ENCODE data around the gene ARMH3. TPM values are rescaled to one million over a fixed set of nuclear protein-coding genes. Genes with fewer than 3 reads are reported as not detected.

Gene ARMH3
- total RNA-seq, 1 donor from 2014 or later = 18.1 TPM

- Mint-ChIP-seq H3K36me3 (ENCODE audit: low read depth) (peaks cover 3% of the 10 kb centered on the region), H3K9me3 (ENCODE audit: low read depth) (no peaks in the 10 kb centered on the region), H3K4me3 (ENCODE audit: unreplicated experiment) (peak overlapping the region; percentile 97), H3K27me3 (ENCODE audit: low read depth) (no peaks in the 10 kb centered on the region), H3K27ac (ENCODE audit: unreplicated experiment) (peak overlapping the region; percentile 100), H3K4me1 (ENCODE audit: low read depth) (peaks cover 33% of the 10 kb centered on the region)
- TF ChIP-seq, protein P1, sequence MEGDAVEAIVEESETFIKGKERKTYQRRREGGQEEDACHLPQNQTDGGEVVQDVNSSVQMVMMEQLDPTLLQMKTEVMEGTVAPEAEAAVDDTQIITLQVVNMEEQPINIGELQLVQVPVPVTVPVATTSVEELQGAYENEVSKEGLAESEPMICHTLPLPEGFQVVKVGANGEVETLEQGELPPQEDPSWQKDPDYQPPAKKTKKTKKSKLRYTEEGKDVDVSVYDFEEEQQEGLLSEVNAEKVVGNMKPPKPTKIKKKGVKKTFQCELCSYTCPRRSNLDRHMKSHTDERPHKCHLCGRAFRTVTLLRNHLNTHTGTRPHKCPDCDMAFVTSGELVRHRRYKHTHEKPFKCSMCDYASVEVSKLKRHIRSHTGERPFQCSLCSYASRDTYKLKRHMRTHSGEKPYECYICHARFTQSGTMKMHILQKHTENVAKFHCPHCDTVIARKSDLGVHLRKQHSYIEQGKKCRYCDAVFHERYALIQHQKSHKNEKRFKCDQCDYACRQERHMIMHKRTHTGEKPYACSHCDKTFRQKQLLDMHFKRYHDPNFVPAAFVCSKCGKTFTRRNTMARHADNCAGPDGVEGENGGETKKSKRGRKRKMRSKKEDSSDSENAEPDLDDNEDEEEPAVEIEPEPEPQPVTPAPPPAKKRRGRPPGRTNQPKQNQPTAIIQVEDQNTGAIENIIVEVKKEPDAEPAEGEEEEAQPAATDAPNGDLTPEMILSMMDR (IDR thresholded peaks at IDR 0.05) = no peak
- no peak for DNase-seq (ENCODE audit: low spot score)
Measured at GRCh38 chr10:101818872-101819633, 236.9 kb downstream of the ARMH3 start.

- Mint-ChIP-seq H3K4me3 (ENCODE audit: unreplicated experiment) (peak within 1 kb of the TSS; percentile 97), H3K4me1 (ENCODE audit: low read depth) (peaks cover 40% of the 10 kb centered on the region), H3K27ac (ENCODE audit: unreplicated experiment) (peak within 1 kb of the TSS; percentile 100), H3K36me3 (ENCODE audit: low read depth) (peaks cover 3% of the 10 kb centered on the region), H3K9me3 (ENCODE audit: low read depth) (no peaks in the 10 kb centered on the region), H3K27me3 (ENCODE audit: low read depth) (no peaks in the 10 kb centered on the region)
- TF ChIP-seq, protein P1 (IDR thresholded peaks at IDR 0.05) = no peak
- peak; percentile 100 for DNase-seq (ENCODE audit: low spot score)
Measured at GRCh38 chr10:101818119-101818871, 237.7 kb downstream of the ARMH3 start, which contains the start of gene OGA. Gene OGA, minus strand, starts transcription at chr10:101818444. Its CDS starts 422 bp downstream, at chr10:101818022.

- Mint-ChIP-seq H3K4me3 (ENCODE audit: unreplicated experiment) (peak overlapping the region; percentile 97), H3K4me1 (ENCODE audit: low read depth) (peaks cover 48% of the 10 kb centered on the region), H3K9me3 (ENCODE audit: low read depth) (no peaks in the 10 kb centered on the region), H3K36me3 (ENCODE audit: low read depth) (peaks cover 3% of the 10 kb centered on the region), H3K27ac (ENCODE audit: unreplicated experiment) (peak overlapping the region; percentile 100), H3K27me3 (ENCODE audit: low read depth) (no peaks in the 10 kb centered on the region)
- TF ChIP-seq, protein P1 (IDR thresholded peaks at IDR 0.05) = no peak
- DNase-seq (ENCODE audit: low spot score) = peak; percentile 93
Measured at GRCh38 chr10:101817337-101818118, 238.4 kb downstream of the ARMH3 start.

GRCh38 chr10:101816913-101817336 is 239.0 kb downstream of the ARMH3 start:
- TF ChIP-seq, protein P1 (IDR thresholded peaks at IDR 0.05) = no peak
- no peaks in the 10 kb centered on the region for H3K9me3 Mint-ChIP-seq (ENCODE audit: low read depth)
- H3K27ac Mint-ChIP-seq (ENCODE audit: unreplicated experiment) = peak overlapping the region; percentile 100
- peaks cover 2% of the 10 kb centered on the region for H3K36me3 Mint-ChIP-seq (ENCODE audit: low read depth)
- H3K4me3 Mint-ChIP-seq (ENCODE audit: unreplicated experiment) = peak overlapping the region; percentile 97
- H3K4me1 Mint-ChIP-seq (ENCODE audit: low read depth) = peaks cover 49% of the 10 kb centered on the region
- no peak for DNase-seq (ENCODE audit: low spot score)
- H3K27me3 Mint-ChIP-seq (ENCODE audit: low read depth) = no peaks in the 10 kb centered on the region

DNA sequence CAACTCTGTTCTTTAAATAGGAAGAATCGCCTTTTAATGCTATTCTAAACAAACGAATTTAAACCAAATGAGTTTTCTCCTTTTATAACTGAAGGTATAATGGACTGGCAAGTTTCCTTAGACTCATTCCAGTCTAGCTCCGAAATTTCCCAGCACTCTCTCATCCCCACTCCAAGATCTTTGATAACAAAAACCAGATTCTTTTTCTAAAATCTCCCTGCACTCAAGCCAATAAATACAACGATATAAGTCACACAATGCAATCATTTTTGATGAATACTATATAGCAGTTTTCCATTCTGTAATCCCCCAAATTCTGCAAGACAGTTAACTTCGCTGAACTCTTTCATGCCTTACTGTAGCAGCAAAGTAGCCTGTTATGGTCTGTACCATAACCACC is 239.6 kb downstream of the ARMH3 start:
- H3K4me1 Mint-ChIP-seq (ENCODE audit: low read depth) = peaks cover 52% of the 10 kb centered on the region
- no peaks in the 10 kb centered on the region for H3K27me3 Mint-ChIP-seq (ENCODE audit: low read depth)
- H3K4me3 Mint-ChIP-seq (ENCODE audit: unreplicated experiment) = peak overlapping the region; percentile 97
- H3K27ac Mint-ChIP-seq (ENCODE audit: unreplicated experiment) = peak overlapping the region; percentile 100
- H3K36me3 Mint-ChIP-seq (ENCODE audit: low read depth) = no peaks in the 10 kb centered on the region
- TF ChIP-seq, protein P1 (IDR thresholded peaks at IDR 0.05) = no peak
- no peak for DNase-seq (ENCODE audit: low spot score)
- no peaks in the 10 kb centered on the region for H3K9me3 Mint-ChIP-seq (ENCODE audit: low read depth)
